ENCODE measurements around the gene OTOGL.

Gene OTOGL

DNA sequence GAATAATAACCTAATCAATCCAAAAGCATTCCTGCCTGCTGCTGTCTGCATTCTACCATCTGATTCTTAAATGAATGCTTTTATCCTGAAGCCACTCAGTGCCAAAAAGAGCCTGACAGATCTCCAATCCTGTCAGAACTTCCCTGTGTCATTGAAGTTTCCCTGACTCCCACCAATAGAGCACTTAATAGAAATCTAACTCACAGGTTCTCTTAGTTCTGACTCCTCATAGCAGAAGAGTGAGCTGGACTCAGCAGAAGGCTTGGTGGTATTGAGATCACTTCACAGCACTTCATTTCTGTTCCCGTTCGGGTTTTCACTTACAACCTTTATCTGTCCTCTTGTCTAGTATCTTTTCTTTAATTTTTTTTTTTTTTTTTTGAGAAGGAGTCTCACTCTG lies 102.6 kb downstream of the OTOGL start:
- Histone ChIP-seq H3K27ac (ENCODE audit: low read depth, low read length) (no peak overlapping the region), H3K79me2 (ENCODE audit: control insufficient read depth, low read length) (no peaks in the 10 kb centered on the region), H3K4me1 (ENCODE audit: control insufficient read depth, low read length) (no peaks in the 10 kb centered on the region), H3K27me3 (ENCODE audit: control insufficient read depth, low read length) (peaks cover 5% of the 10 kb centered on the region; the same call in 1 of the 2 replicates), H3K9me2 (replicated peaks; ENCODE audit: control insufficient read depth, low read length) (no peaks in the 10 kb centered on the region), H3K36me3 (ENCODE audit: control insufficient read depth, low read length) (no peaks in the 10 kb centered on the region), H3F3A (ENCODE audit: control insufficient read depth, insufficient read depth) (no peaks in the 10 kb centered on the region), H4K20me1 (ENCODE audit: control insufficient read depth, insufficient read depth, low read depth, low read length) (no peaks in the 10 kb centered on the region), H3K4me3 (ENCODE audit: low read length) (no peak overlapping the region), H3K4me2 (ENCODE audit: low read length) (no peak overlapping the region), H3K9me3 (ENCODE audit: control insufficient read depth, insufficient read depth, low read length) (no peaks in the 10 kb centered on the region)
- no peak for TF ChIP-seq EZH2phosphoT487 (IDR thresholded peaks at IDR 0.05; ENCODE audit: borderline replicate concordance, low read length)
- TF ChIP-seq, protein P1, sequence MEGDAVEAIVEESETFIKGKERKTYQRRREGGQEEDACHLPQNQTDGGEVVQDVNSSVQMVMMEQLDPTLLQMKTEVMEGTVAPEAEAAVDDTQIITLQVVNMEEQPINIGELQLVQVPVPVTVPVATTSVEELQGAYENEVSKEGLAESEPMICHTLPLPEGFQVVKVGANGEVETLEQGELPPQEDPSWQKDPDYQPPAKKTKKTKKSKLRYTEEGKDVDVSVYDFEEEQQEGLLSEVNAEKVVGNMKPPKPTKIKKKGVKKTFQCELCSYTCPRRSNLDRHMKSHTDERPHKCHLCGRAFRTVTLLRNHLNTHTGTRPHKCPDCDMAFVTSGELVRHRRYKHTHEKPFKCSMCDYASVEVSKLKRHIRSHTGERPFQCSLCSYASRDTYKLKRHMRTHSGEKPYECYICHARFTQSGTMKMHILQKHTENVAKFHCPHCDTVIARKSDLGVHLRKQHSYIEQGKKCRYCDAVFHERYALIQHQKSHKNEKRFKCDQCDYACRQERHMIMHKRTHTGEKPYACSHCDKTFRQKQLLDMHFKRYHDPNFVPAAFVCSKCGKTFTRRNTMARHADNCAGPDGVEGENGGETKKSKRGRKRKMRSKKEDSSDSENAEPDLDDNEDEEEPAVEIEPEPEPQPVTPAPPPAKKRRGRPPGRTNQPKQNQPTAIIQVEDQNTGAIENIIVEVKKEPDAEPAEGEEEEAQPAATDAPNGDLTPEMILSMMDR (IDR thresholded peaks at IDR 0.05; ENCODE audit: low read depth, low read length, poor library complexity, severe bottlenecking) = no peak

- no peaks in the 10 kb centered on the region for H4K20me1 ChIP-seq (ENCODE audit: control insufficient read depth, insufficient read depth, low read depth, low read length)
- no peak for TF ChIP-seq EZH2phosphoT487 (IDR thresholded peaks at IDR 0.05; ENCODE audit: borderline replicate concordance, low read length)
- TF ChIP-seq, protein P1 (IDR thresholded peaks at IDR 0.05; ENCODE audit: low read depth, low read length, poor library complexity, severe bottlenecking) = no peak
Observed at GRCh38 chr12:80205960-80206359, 106.6 kb downstream of the OTOGL start.

DNA sequence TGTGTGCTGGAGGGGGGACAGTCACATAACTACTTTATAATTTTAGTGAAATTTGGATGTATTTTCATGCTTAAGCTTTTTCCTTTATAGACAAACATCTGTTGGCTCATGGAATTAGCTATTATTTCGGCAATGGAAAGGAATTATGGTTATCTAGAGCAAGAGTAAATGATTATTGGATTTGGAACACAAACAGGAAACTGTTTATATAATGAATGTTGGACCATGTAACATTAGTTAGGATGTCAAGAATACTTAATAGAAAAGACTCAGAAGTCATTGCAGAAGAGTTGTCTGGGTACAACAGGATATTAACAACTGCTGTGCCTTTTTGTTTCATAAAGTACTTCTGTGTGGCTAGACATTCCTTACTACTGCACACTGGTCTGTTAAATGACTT lies 108.7 kb downstream of the OTOGL start:
- TF ChIP-seq EZH2phosphoT487 (IDR thresholded peaks at IDR 0.05; ENCODE audit: borderline replicate concordance, low read length) = no peak
- TF ChIP-seq, protein P1 (IDR thresholded peaks at IDR 0.05; ENCODE audit: low read depth, low read length, poor library complexity, severe bottlenecking) = no peak

More at GRCh38 chr12:80205960-80206359, 106.6 kb downstream of the OTOGL start:
- Histone ChIP-seq H3K4me1 (ENCODE audit: control insufficient read depth, low read length) (no peaks in the 10 kb centered on the region), H3K9me2 (replicated peaks; ENCODE audit: control insufficient read depth, low read length) (no peaks in the 10 kb centered on the region), H3K4me2 (ENCODE audit: low read length) (no peak overlapping the region), H3K27me3 (ENCODE audit: control insufficient read depth, low read length) (peaks cover 7% of the 10 kb centered on the region; the same call in 1 of the 2 replicates), H3K9me3 (ENCODE audit: control insufficient read depth, insufficient read depth, low read length) (no peaks in the 10 kb centered on the region), H3F3A (ENCODE audit: control insufficient read depth, insufficient read depth) (no peaks in the 10 kb centered on the region), H3K36me3 (ENCODE audit: control insufficient read depth, low read length) (no peaks in the 10 kb centered on the region), H3K4me3 (ENCODE audit: low read length) (no peak overlapping the region), H3K27ac (ENCODE audit: low read depth, low read length) (no peak overlapping the region), H3K79me2 (ENCODE audit: control insufficient read depth, low read length) (no peaks in the 10 kb centered on the region)

More for the DNA sequence above, 108.7 kb downstream of the OTOGL start:
- H3K4me3 ChIP-seq (ENCODE audit: low read length) = no peak overlapping the region
- peaks cover 7% of the 10 kb centered on the region; the same call in 1 of the 2 replicates for H3K27me3 ChIP-seq (ENCODE audit: control insufficient read depth, low read length)
- no peaks in the 10 kb centered on the region for H4K20me1 ChIP-seq (ENCODE audit: control insufficient read depth, insufficient read depth, low read depth, low read length)
- no peak overlapping the region for H3K4me2 ChIP-seq (ENCODE audit: low read length)
- H3K27ac ChIP-seq (ENCODE audit: low read depth, low read length) = no peak overlapping the region
- H3K79me2 ChIP-seq (ENCODE audit: control insufficient read depth, low read length) = no peaks in the 10 kb centered on the region
- H3K36me3 ChIP-seq (ENCODE audit: control insufficient read depth, low read length) = no peaks in the 10 kb centered on the region
- no peaks in the 10 kb centered on the region for H3K9me2 ChIP-seq (replicated peaks; ENCODE audit: control insufficient read depth, low read length)
- H3K9me3 ChIP-seq (ENCODE audit: control insufficient read depth, insufficient read depth, low read length) = no peaks in the 10 kb centered on the region
- H3K4me1 ChIP-seq (ENCODE audit: control insufficient read depth, low read length) = no peaks in the 10 kb centered on the region
- no peaks in the 10 kb centered on the region for H3F3A ChIP-seq (ENCODE audit: control insufficient read depth, insufficient read depth)
